ENCODE data around the gene C14orf132.
A peak's percentile ranks its signal among the peaks of the same experiment; 100 is the strongest.

Gene C14orf132

GRCh38 chr14:96098309-96098998, 59.3 kb downstream of the C14orf132 start:
- peak; percentile 72 for DNase-seq (ENCODE audit: low spot score)

GRCh38 chr14:96098999-96099335, 59.8 kb downstream of the C14orf132 start:
- DNase-seq (ENCODE audit: low spot score) = no peak

GRCh38 chr14:96100161-96101064, 61.3 kb downstream of the C14orf132 start:
- DNase-seq (ENCODE audit: low spot score) = peak; percentile 90

GRCh38 chr14:96102081-96102856, 63.1 kb downstream of the C14orf132 start:
- DNase-seq (ENCODE audit: low spot score) = no peak

- no peak for DNase-seq (ENCODE audit: low spot score)
Observed at GRCh38 chr14:96103075-96103474, 63.9 kb downstream of the C14orf132 start.

- DNase-seq (ENCODE audit: low spot score) = no peak
Observed at GRCh38 chr14:96103560-96104460, 64.6 kb downstream of the C14orf132 start.

GRCh38 chr14:96104469-96105057, 65.4 kb downstream of the C14orf132 start:
- DNase-seq (ENCODE audit: low spot score) = no peak

GRCh38 chr14:96105089-96105925, 66.1 kb downstream of the C14orf132 start:
- DNase-seq (ENCODE audit: low spot score) = no peak

GRCh38 chr14:96105926-96106441, 66.8 kb downstream of the C14orf132 start:
- DNase-seq (ENCODE audit: low spot score) = no peak

- DNase-seq (ENCODE audit: low spot score) = no peak
Observed at GRCh38 chr14:96106891-96107290, 67.7 kb downstream of the C14orf132 start.

- no peak for DNase-seq (ENCODE audit: low spot score)
Observed at GRCh38 chr14:96108061-96108795, 69.1 kb downstream of the C14orf132 start.

- no peak for DNase-seq (ENCODE audit: low spot score)
Observed at GRCh38 chr14:96108911-96109310, 69.7 kb downstream of the C14orf132 start.

- no peak for DNase-seq (ENCODE audit: low spot score)
Observed at GRCh38 chr14:96109596-96110355, 70.6 kb downstream of the C14orf132 start.

- DNase-seq (ENCODE audit: low spot score) = no peak
Observed at GRCh38 chr14:96112032-96112431, 72.9 kb downstream of the C14orf132 start.

GRCh38 chr14:96114002-96114401, 74.8 kb downstream of the C14orf132 start:
- DNase-seq (ENCODE audit: low spot score) = no peak

GRCh38 chr14:96117101-96117897, 78.1 kb downstream of the C14orf132 start:
- no peak for DNase-seq (ENCODE audit: low spot score)

- no peak for DNase-seq (ENCODE audit: low spot score)
Observed at GRCh38 chr14:96117960-96118359, 78.8 kb downstream of the C14orf132 start.

GRCh38 chr14:96118391-96118790, 79.2 kb downstream of the C14orf132 start:
- DNase-seq (ENCODE audit: low spot score) = no peak
